Rectal smooth muscle tissue (tissue), 1 donor: Measurements from ENCODE around the gene DVL2.

Source experiments
- H3K27ac ChIP-seq: one replicate; pipeline ENCODE4 v1.7.0; 2013; ENCODE audit warnings: low read depth, low read length, inconsistent platforms
- H3K27me3 ChIP-seq: one replicate; pipeline ENCODE4 v1.7.0; 2013; ENCODE audit warnings: low read length; ENCODE audit not compliant: control insufficient read depth, insufficient read depth
- H3K36me3 ChIP-seq: one replicate; pipeline ENCODE4 v1.7.0; 2013; ENCODE audit warnings: low read length; ENCODE audit not compliant: control insufficient read depth, insufficient read depth
- H3K4me1 ChIP-seq: one replicate; pipeline ENCODE4 v1.7.0; 2013; ENCODE audit warnings: low read length; ENCODE audit not compliant: control insufficient read depth, insufficient read depth
- H3K4me3 ChIP-seq: one replicate; pipeline ENCODE4 v1.7.0; 2013; ENCODE audit warnings: low read length
- H3K9ac ChIP-seq: one replicate; pipeline ENCODE4 v1.7.0; 2013; ENCODE audit warnings: low read length

The DVL2 gene

DNA sequence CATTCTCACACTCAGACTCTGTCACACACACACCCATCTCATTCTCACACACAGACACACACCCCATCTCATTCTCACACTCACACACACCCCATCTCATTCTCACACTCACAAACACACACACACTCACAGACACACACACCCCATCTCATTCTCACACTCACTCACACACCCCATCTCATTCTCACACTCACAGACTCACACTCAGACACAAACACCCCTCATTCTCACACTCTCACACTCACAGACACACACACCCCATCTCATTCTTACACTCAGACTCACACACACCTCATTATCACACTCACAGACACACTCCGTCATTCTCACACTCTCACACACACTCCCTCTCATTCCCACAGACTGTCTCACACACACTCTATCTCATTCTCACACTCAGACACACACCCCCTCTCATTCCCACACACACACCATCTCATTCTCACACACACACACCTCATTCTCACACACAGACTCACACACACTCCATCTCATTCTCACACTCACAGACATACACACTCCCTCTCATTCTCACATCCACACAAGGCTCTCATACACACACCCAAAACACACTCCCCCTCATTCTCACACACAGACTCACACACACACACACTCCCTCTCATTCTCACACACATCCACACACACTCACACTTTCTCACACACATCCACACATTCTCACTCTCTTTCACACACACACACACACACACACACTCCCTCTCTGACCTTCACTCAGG is 58.0 kb downstream of the DVL2 start:
- peaks cover 9% of the 10 kb centered on the region for H3K4me1 ChIP-seq
- H3K27me3 ChIP-seq: peaks cover 13% of the 10 kb centered on the region
- no peak overlapping the region for H3K9ac ChIP-seq
- no peak overlapping the region for H3K4me3 ChIP-seq
- no peak overlapping the region for H3K27ac ChIP-seq
- H3K36me3 ChIP-seq: no peaks in the 10 kb centered on the region
